ENCODE data around the gene ADGRV1. TPM values are rescaled to one million over a fixed set of nuclear protein-coding genes. Genes with fewer than 3 reads are reported as not detected.

The ADGRV1 gene
- total RNA-seq, 2 experiments from 2014 or later, result not detected

DNA sequence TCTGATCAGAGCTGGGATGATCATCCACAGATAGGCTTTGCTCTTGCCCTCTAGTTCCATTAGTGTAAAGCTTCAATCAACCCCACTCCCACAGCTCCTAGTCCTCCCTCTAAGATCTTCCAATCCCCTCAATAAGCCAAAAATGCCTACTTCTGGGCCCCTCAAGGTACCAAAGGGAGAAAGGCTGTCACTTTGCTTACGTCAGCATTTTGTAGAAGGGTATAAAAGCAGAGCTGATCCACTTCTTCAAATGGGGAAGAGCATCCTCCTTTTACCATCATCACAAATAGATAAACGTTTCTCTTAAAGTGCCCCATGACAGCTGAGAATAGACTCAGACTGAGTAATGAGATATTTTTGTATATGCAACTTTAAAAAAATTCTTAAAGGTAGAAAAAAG is 13.1 kb upstream of the ADGRV1 start:
- Histone ChIP-seq H3K9me2 (ENCODE audit: insufficient read depth, low read length) (no peaks in the 10 kb centered on the region), H3K27ac (ENCODE audit: low read depth, low read length, poor library complexity, severe bottlenecking) (no peak overlapping the region), H3K79me2 (ENCODE audit: insufficient read depth, low read depth, low read length) (no peaks in the 10 kb centered on the region), H4K20me1 (ENCODE audit: insufficient read depth, low read length) (no peaks in the 10 kb centered on the region), H3K36me3 (ENCODE audit: insufficient read depth, low read length) (no peaks in the 10 kb centered on the region), H3K4me1 (ENCODE audit: insufficient read depth, low read length, poor library complexity, severe bottlenecking) (no peaks in the 10 kb centered on the region), H3K9me3 (ENCODE audit: low read length) (no peaks in the 10 kb centered on the region), H3K4me3 (ENCODE audit: low read depth, low read length, poor library complexity, severe bottlenecking) (no peak overlapping the region), H2AFZ (ENCODE audit: low read length) (no peak overlapping the region), H3K4me2 (ENCODE audit: low read length) (no peak overlapping the region)
- ChIA-PET POLR2A (interaction anchor here (0.7 to 1.1 kb wide), 2 partner anchors 136 to 835 kb away, joined by 3 read pairs; partner anchors contain the start of gene CETN3), CTCF (ENCODE audit: unreplicated experiment) (no interaction called here)
- BruUV-seq (replicated peaks), result no TSS peak
- DNase-seq (ENCODE audit: low spot score), result no peak
- TF ChIP-seq CTCF (conservative IDR thresholded peaks at IDR 0.05; ENCODE audit: low read length) (no peak), EZH2phosphoT487 (IDR thresholded peaks at IDR 0.05; ENCODE audit: borderline replicate concordance, low read depth, low read length) (no peak)
- intact Hi-C loops (cut with micrococcal nuclease; ENCODE audit: unreplicated experiment), result no loop called here

- TF ChIP-seq CTCF (conservative IDR thresholded peaks at IDR 0.05; ENCODE audit: low read length) (no peak), EZH2phosphoT487 (IDR thresholded peaks at IDR 0.05; ENCODE audit: borderline replicate concordance, low read depth, low read length) (no peak)
- no peaks in the 10 kb centered on the region for H3K79me2 ChIP-seq (ENCODE audit: insufficient read depth, low read depth, low read length)
- ChIA-PET POLR2A (interaction anchor here (1.1 kb wide), 1 partner anchor 836 kb away, joined by 3 read pairs; no protein-coding TSS in a partner anchor), CTCF (ENCODE audit: unreplicated experiment) (no interaction called here)
- H3K27ac ChIP-seq (ENCODE audit: low read depth, low read length, poor library complexity, severe bottlenecking), result no peak overlapping the region
- H3K4me1 ChIP-seq (ENCODE audit: insufficient read depth, low read length, poor library complexity, severe bottlenecking), result no peaks in the 10 kb centered on the region
- H3K36me3 ChIP-seq (ENCODE audit: insufficient read depth, low read length), result no peaks in the 10 kb centered on the region
- intact Hi-C loops (cut with micrococcal nuclease; ENCODE audit: unreplicated experiment), result no loop called here
- no peaks in the 10 kb centered on the region for H4K20me1 ChIP-seq (ENCODE audit: insufficient read depth, low read length)
- BruUV-seq (replicated peaks), result no TSS peak
- no peak for DNase-seq (ENCODE audit: low spot score)
- H3K4me3 ChIP-seq (ENCODE audit: low read depth, low read length, poor library complexity, severe bottlenecking), result no peak overlapping the region
- H3K9me2 ChIP-seq (ENCODE audit: insufficient read depth, low read length), result no peaks in the 10 kb centered on the region
- no peak overlapping the region for H2AFZ ChIP-seq (ENCODE audit: low read length)
- no peaks in the 10 kb centered on the region for H3K9me3 ChIP-seq (ENCODE audit: low read length)
- no peak overlapping the region for H3K4me2 ChIP-seq (ENCODE audit: low read length)
These were observed 12.3 kb upstream of the ADGRV1 start for GRCh38 chr5:90546216-90546837.

DNA sequence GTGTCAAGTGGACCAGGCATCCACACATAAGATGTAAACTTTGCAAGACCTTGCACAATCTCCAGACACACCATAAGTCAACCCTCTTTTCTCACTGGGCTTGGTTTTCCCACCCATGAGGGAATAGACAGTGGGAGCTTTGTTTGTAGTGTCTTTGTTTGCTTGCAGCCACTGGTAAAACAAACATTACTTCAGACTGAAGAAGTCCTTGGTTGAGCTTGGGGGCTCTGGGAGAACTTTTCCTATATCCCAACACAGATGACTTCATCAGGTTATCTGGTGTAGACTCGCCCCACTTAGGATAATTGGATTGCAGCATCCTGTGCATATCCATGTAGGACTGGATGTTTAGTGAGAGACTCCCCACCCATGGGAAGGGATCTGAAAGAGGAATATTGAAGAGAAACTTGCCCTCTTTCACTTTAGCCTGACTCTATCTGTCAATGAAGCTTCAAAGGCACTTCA is 11.5 kb upstream of the ADGRV1 start:
- Histone ChIP-seq H3K4me3 (ENCODE audit: low read depth, low read length, poor library complexity, severe bottlenecking) (no peak overlapping the region), H3K9me2 (ENCODE audit: insufficient read depth, low read length) (no peaks in the 10 kb centered on the region), H3K4me2 (ENCODE audit: low read length) (no peak overlapping the region), H3K79me2 (ENCODE audit: insufficient read depth, low read depth, low read length) (no peaks in the 10 kb centered on the region), H3K36me3 (ENCODE audit: insufficient read depth, low read length) (no peaks in the 10 kb centered on the region), H2AFZ (ENCODE audit: low read length) (no peak overlapping the region), H3K27ac (ENCODE audit: low read depth, low read length, poor library complexity, severe bottlenecking) (no peak overlapping the region), H3K4me1 (ENCODE audit: insufficient read depth, low read length, poor library complexity, severe bottlenecking) (no peaks in the 10 kb centered on the region), H3K9me3 (ENCODE audit: low read length) (no peaks in the 10 kb centered on the region), H4K20me1 (ENCODE audit: insufficient read depth, low read length) (no peaks in the 10 kb centered on the region)
- POLR2A ChIA-PET, result no interaction called here
- CTCF ChIA-PET (ENCODE audit: unreplicated experiment), result no interaction called here
- DNase-seq (ENCODE audit: low spot score), result no peak
- intact Hi-C loops (cut with micrococcal nuclease; ENCODE audit: unreplicated experiment), result no loop called here
- BruUV-seq (replicated peaks), result no TSS peak
- TF ChIP-seq EZH2phosphoT487 (IDR thresholded peaks at IDR 0.05; ENCODE audit: borderline replicate concordance, low read depth, low read length), result no peak
- TF ChIP-seq CTCF (conservative IDR thresholded peaks at IDR 0.05; ENCODE audit: low read length), result no peak
